SHP77 (cell line): ENCODE results near the gene ZNF485.
"Not testable (repeated sequence)": the region's sequence is repeated elsewhere in the genome, so short reads cannot be mapped to it uniquely, and the experiment has no call there.

Experiments used
- DNase-seq, 2 experiments: peaks; one replicate each; lab custom pipeline; 2025; lab: John Stamatoyannopoulos, UW

ZNF485 gene

DNA sequence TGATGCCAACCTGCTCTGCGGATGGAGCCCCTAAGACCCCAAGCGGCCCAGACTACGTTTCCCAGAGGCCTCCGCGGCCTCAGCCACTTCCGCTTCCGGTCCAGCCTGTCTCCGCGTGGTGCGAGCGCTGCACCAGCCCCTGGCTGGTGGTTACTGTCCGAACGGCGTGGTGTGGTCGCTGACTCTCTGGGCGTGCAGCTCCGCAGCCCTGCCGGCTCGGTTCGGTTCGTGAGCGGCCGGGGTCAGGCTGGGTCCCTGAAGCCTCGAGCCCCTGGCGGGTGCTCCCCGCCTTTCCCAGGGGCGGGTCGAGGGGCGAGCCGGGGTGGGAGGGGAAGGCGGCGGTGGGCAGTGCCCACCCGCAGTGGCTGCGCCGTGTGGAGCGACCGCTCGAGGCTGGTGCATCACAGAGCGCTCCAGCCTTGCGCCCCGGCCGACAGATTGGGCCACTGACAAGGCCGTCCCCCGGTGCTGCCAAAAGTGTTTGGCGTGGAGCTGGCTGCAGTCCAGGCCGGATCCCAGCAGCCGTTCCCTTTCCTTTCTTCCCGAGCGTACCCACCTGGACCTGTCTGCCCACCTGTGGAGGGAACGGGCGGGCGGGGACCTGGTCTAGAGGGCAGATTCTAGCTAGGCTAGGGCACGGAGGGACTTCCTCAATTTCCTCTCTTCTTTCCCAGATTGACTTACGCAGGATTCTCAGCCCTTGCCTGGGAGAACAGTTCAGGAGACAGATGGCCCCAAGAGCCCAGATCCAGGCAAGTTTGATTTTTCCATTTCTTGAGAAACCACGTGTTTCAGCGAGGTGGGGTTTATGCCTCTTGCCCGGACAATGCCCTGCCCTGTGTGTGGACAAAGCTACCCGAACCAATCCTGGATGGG, at the start of gene ZNF485:
TSS of gene ZNF485 (plus strand) at position 116 of the 876 bp plus-strand sequence. CDS start at position 729, 613 bp downstream.
- DNase-seq, result peak; percentile 58 to 80

- DNase-seq, result no peak
Measured at GRCh38 chr10:43557214-43557613, 49.0 kb upstream of the ZNF485 start.

GRCh38 chr10:43569681-43570080, 36.6 kb upstream of the ZNF485 start:
- DNase-seq, result no peak

DNA sequence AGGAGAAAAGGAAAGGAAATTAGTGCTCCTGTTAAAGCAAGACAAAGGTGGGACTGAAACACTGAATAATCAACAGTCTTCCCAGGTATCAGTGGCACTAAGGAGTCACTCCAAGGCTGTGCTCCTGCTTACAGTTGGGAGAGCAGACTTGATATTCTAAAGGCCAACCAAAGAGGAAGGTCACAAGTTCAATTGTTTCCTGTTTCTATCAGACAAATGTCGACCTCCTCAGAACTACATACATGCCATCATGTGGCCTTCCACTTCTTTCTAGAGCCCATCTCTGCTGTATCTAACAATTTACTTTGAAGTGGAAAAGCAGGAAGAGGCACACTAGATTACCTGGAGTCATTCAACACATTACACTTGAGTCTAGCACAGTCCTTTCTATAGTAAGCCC, 35.3 kb upstream of the ZNF485 start:
- no peak for DNase-seq

GRCh38 chr10:43573250-43574000, 32.8 kb upstream of the ZNF485 start:
- DNase-seq, result no peak

GRCh38 chr10:43574001-43574892, 32.0 kb upstream of the ZNF485 start, which contains the start of gene ZNF239:
Gene ZNF239 (minus strand): TSS chr10:43574616. CDS start chr10:43558079, 16,537 bp downstream.
- DNase-seq, result no peak

DNA sequence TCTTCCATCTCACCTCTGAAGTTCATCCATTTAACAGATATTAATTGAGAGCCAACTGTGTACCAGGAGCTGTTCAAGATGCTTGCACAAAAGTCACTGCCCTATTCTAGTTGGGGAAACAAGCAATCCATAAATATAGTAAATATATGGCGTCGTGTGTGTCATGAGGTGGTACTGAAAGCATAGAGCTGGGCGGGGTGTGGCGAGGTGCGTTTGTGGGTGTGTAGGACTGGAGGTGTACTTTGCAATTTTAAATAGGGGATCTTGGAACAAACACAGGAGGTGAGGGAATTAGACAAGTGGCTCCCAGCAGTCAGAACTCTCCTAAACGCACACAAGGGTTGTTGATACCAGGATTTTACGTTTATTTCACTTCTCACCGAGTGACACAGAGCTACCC, 31.3 kb upstream of the ZNF485 start:
- DNase-seq, result no peak

DNA sequence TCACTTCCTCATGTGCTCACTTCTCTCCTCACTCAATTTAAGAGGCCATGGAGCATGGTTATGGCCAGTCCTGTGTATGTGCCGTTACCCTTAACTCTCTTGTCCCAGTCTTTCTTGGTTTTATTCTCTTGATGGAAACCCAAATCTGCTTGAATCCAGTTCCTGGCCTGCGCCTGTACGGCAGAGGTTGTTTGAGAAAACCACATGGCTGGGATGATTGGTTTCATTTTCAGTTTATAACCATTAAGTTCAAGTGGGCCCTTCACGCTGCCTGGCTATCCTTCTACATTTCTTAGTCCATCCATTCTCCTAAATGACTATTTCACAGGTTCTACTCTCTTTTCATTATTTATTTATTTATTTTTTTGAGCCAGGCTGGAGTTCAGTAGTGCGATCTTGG, 30.2 kb upstream of the ZNF485 start:
- DNase-seq, result no peak

- no peak for DNase-seq
Measured at GRCh38 chr10:43576580-43576979, 29.7 kb upstream of the ZNF485 start.

GRCh38 chr10:43584051-43584450, 22.2 kb upstream of the ZNF485 start:
- no peak for DNase-seq

- no peak for DNase-seq
Measured at GRCh38 chr10:43585046-43585445, 21.2 kb upstream of the ZNF485 start.

DNA sequence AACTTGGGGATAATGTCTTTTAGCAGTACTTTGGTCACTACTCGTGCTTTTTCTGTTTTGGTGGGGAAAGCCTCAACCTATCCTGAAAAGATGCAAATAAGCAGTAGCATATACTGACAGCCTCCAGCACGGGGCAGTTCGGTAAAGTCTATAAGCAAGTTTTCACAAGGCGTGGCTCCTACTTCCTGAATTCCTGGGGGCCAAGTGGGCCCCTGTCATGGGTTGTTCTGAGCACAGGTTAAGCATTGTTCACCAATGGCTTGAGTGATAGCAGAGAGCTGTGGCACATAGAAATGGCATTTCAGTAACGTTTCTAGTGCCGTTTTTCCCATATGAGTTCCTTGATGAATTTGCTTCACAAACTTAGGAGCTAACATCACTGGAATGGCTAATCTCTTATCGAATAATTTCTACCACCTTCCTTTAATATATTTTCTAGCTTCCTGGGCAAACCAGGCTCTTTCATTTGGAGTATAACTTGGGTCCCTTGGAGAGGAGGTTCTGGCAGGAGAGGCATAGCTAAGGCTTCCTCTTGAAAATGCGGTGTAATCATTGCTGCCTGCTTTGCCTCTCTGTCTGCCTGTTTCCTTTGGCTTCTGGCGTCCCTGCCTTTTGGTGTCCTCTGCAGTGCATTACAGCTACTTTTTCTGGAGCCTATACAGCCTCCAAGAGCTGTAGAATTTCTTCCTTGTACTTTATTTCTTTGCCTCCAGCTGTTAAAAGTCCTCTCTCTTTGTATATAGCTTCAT, 20.1 kb upstream of the ZNF485 start:
- no peak for DNase-seq

DNA sequence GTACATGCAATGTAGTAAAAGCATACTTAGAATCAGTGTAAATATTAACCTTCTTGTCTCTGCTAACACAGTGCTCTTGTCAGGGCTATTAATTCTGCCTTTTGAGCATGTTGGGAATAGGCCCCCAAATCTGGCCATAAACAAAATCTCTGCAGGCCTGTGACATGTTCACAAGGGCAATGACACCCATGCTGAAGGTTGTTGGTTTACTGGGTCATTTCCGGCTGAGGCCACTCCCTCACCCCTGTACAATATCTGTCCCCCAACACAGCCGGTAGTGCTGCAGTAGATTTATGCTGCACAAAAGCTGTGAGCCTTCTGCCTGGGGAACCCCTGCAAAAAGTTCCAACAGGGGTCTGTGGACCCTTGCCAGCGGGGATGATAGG, 19.5 kb upstream of the ZNF485 start:
- DNase-seq, result not testable (repeated sequence)

DNA sequence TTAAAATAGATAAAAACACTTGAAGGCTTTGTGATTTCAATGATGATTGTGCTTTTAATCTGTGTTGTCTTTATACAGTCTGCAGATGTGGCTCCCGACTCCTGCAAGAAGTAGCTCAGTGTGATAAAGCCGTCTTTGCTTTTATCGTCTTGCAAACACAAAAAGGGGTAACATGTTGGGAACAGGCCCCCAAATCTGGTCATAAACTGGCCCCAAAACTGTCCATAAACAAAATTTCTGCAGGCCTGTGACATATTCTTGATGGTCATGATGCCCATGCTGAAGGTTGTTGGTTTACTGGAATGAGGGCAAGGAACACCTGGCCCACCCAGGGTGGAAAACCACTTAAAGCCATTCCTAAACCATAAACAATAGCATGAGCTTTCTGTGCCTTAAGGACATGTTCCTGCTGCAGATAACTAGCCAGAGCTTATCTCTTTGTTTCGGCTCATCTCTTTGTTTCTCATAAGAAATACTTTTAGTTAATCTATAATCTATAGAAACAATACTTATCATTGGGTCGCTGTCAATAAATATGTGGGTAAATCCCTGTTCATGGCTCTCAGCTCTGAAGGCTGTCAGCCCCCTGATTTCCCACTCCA, 14.8 kb upstream of the ZNF485 start:
- no peak for DNase-seq

DNA sequence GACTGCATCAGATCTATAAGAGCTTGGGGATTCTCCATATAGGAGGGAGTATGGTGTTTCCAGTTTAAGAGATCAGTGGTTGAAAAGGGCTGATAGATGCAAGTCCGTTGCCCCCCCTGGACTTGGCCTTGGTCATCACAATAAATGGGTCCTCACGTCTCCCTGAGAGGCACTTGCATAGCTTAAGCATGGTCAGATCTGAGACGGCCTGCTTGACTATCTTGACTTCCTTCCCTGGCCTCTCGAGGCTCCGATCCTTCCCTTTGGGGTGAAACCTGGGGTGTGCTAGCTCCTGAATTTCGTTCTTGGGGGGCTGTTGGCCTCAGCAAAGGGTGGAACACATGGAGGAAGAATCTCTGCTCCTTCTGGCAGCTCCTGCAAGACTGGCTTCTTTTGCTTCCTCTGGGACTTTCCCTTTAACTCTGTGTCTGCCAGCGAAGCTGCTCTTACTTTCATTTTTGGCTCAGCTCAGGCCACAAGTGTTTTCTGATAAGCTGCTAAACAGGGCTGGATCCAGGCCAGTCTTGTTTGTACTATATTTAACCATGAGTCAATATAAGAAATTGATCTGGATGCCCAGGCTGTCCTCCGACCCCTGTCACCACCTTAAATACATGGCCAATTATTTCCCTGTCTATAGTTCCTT, 11.2 kb upstream of the ZNF485 start:
- no peak for DNase-seq

DNA sequence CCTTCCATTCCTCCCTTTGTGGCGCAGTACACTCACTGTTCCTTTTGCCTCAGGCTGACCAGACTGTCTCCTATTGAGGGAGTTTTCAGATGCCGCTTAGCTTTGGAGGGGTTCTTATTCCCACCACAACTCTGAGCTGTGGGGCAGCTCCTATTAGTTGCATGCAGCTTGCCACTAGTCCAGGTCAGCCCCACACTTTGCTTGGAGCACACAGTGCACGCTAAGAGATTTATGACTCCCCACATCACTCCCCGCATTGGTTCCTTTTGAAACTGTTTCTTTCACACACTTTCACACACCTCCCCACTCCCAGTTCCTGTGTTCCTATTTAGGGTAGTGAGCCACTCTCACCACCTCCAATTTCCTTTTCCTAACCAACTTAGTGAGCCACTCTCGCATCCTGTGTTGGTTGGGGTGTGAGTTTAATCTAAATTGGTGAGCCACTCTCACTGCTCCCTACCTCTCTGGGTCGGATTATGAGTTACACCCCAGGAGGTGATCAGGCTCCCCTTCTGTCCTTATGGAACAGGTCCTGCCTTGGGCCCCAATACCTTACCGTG, 10.4 kb upstream of the ZNF485 start:
- DNase-seq, result no peak

GRCh38 chr10:43596546-43596945, 9.7 kb upstream of the ZNF485 start:
- DNase-seq, result no peak

DNA sequence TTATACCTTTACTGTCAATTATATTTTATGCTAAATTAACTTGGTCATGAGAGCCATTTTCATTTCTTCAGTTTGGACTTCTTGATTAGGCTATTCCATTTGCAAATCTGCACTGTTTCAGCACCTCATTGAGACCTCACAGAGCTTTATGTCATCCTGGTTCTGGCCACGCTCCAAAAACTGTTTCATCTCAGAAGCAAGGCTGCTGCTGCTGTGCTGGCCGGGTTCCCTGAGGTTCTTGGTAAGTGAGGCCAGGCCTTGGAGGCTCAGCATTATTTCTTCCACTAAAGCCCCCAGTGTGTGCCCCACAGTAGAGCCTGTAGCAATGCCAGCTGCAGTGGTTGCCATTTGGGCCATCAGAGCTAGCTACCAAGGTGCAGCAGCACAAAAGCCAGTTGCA, 7.8 kb upstream of the ZNF485 start:
- no peak for DNase-seq

GRCh38 chr10:43599333-43599732, 6.9 kb upstream of the ZNF485 start:
- no peak for DNase-seq

GRCh38 chr10:43601576-43601975, 4.7 kb upstream of the ZNF485 start:
- DNase-seq, result not testable (repeated sequence)
